ENCODE measurements around the gene COQ10B.

DNA sequence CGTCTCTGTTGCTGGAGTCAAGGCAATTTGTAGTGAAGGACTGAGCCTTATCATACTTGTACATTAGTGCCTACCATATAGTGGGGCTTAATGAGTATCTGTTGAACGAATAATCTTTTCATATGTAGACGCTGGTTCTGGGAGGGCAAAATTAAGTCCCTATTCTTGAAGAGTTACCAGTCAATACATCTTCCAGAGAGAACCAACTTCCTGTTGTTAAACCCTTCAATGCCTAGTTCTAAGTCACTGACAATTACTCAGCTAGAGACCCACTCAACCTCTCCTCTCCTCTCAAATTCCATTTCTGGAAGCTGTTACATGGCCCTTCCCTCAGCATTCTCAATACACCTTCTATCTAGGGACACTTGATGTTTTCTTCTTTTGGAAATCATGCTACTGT, 61.4 kb downstream of the COQ10B start:
- TF ChIP-seq, protein P1, sequence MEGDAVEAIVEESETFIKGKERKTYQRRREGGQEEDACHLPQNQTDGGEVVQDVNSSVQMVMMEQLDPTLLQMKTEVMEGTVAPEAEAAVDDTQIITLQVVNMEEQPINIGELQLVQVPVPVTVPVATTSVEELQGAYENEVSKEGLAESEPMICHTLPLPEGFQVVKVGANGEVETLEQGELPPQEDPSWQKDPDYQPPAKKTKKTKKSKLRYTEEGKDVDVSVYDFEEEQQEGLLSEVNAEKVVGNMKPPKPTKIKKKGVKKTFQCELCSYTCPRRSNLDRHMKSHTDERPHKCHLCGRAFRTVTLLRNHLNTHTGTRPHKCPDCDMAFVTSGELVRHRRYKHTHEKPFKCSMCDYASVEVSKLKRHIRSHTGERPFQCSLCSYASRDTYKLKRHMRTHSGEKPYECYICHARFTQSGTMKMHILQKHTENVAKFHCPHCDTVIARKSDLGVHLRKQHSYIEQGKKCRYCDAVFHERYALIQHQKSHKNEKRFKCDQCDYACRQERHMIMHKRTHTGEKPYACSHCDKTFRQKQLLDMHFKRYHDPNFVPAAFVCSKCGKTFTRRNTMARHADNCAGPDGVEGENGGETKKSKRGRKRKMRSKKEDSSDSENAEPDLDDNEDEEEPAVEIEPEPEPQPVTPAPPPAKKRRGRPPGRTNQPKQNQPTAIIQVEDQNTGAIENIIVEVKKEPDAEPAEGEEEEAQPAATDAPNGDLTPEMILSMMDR (IDR thresholded peaks at IDR 0.05), result no peak
- no peak for TF ChIP-seq POLR2AphosphoS5 (IDR thresholded peaks at IDR 0.05; ENCODE audit: insufficient read depth in 1 of 2, low read depth in 1 of 2)
- TF ChIP-seq POLR2A (IDR thresholded peaks at IDR 0.05), result no peak
